ENCODE data around the gene SLC36A4.
"Not testable (repeated sequence)": the region's sequence is repeated elsewhere in the genome, so short reads cannot be mapped to it uniquely, and the experiment has no call there.

SLC36A4 gene

GRCh38 chr11:93194673-93195291 is 3.0 kb downstream of the SLC36A4 start:
- peak; percentile 87 for DNase-seq (ENCODE audit: low spot score)

GRCh38 chr11:93193731-93194130 is 4.1 kb downstream of the SLC36A4 start:
- no peak for DNase-seq (ENCODE audit: low spot score)

- peak; percentile 99 for DNase-seq (ENCODE audit: low spot score)
These were observed 5.6 kb downstream of the SLC36A4 start for GRCh38 chr11:93192163-93192562.

GRCh38 chr11:93189462-93189861 is 8.3 kb downstream of the SLC36A4 start:
- DNase-seq (ENCODE audit: low spot score): no peak

- no peak for DNase-seq (ENCODE audit: low spot score)
These were observed 9.1 kb downstream of the SLC36A4 start for GRCh38 chr11:93188726-93189125.

GRCh38 chr11:93187290-93187689 is 10.5 kb downstream of the SLC36A4 start:
- DNase-seq (ENCODE audit: low spot score): no peak

- not testable (repeated sequence) for DNase-seq (ENCODE audit: low spot score)
These were observed 19.9 kb downstream of the SLC36A4 start for GRCh38 chr11:93177891-93178290.

GRCh38 chr11:93169950-93170561 is 27.7 kb downstream of the SLC36A4 start:
- DNase-seq (ENCODE audit: low spot score): peak; percentile 45

GRCh38 chr11:93169143-93169542 is 28.6 kb downstream of the SLC36A4 start:
- no peak for DNase-seq (ENCODE audit: low spot score)

- no peak for DNase-seq (ENCODE audit: low spot score)
These were observed 30.9 kb downstream of the SLC36A4 start for GRCh38 chr11:93166862-93167261.

GRCh38 chr11:93166194-93166593 is 31.6 kb downstream of the SLC36A4 start:
- DNase-seq (ENCODE audit: low spot score): no peak

- no peak for DNase-seq (ENCODE audit: low spot score)
These were observed 37.0 kb downstream of the SLC36A4 start for GRCh38 chr11:93160808-93161207.

- DNase-seq (ENCODE audit: low spot score): no peak
These were observed 37.6 kb downstream of the SLC36A4 start for GRCh38 chr11:93160156-93160555.

- no peak for DNase-seq (ENCODE audit: low spot score)
These were observed 38.1 kb downstream of the SLC36A4 start for GRCh38 chr11:93159721-93160120.

- no peak for DNase-seq (ENCODE audit: low spot score)
These were observed 42.1 kb downstream of the SLC36A4 start for GRCh38 chr11:93155738-93156137.

- no peak for DNase-seq (ENCODE audit: low spot score)
These were observed 52.3 kb downstream of the SLC36A4 start for GRCh38 chr11:93145390-93145915.

- DNase-seq (ENCODE audit: low spot score): no peak
These were observed 54.0 kb downstream of the SLC36A4 start for GRCh38 chr11:93143800-93144199.

GRCh38 chr11:93143186-93143585 is 54.6 kb downstream of the SLC36A4 start:
- no peak for DNase-seq (ENCODE audit: low spot score)

- DNase-seq (ENCODE audit: low spot score): no peak
These were observed 64.2 kb downstream of the SLC36A4 start for GRCh38 chr11:93133488-93134109.

GRCh38 chr11:93132836-93133235 is 65.0 kb downstream of the SLC36A4 start:
- DNase-seq (ENCODE audit: low spot score): no peak

GRCh38 chr11:93131709-93132108 is 66.1 kb downstream of the SLC36A4 start:
- DNase-seq (ENCODE audit: low spot score): peak; percentile 58

- no peak for DNase-seq (ENCODE audit: low spot score)
These were observed 69.2 kb downstream of the SLC36A4 start for GRCh38 chr11:93128574-93128973.

GRCh38 chr11:93123351-93123898 is 74.4 kb downstream of the SLC36A4 start:
- no peak for DNase-seq (ENCODE audit: low spot score)

Measured in SK-N-DZ (cell line).